Ishikawa (cell line): ENCODE measurements around the gene PRDM2.

ENCODE experiments used
- CEBPB ChIP-seq: IDR thresholded peaks from 2 replicates; pipeline ENCODE4 v1.6.1; 2012
- CREB1 ChIP-seq: IDR thresholded peaks from 2 replicates; pipeline ENCODE4 v1.6.1; 2012; ENCODE audit warnings: low read depth
- EGR1 ChIP-seq: IDR thresholded peaks from 2 replicates; pipeline ENCODE4 v1.6.1; 2012
- EP300 ChIP-seq: IDR thresholded peaks from 2 replicates; pipeline ENCODE4 v1.6.1; 2012; ENCODE audit warnings: borderline replicate concordance
- FOXM1 ChIP-seq: IDR thresholded peaks from 2 replicates; pipeline ENCODE4 v1.6.1; 2012; ENCODE audit warnings: low read depth, borderline replicate concordance
- MAX ChIP-seq: IDR thresholded peaks from 2 replicates; pipeline ENCODE4 v1.6.1; 2012
- NFIC ChIP-seq: IDR thresholded peaks from 2 replicates; pipeline ENCODE4 v1.6.1; 2012
- RAD21 ChIP-seq: IDR thresholded peaks from 2 replicates; pipeline ENCODE4 v1.6.1; 2012; ENCODE audit warnings: low read depth
- TAF1 ChIP-seq: IDR thresholded peaks from 2 replicates; pipeline ENCODE4 v1.6.1; 2012; ENCODE audit warnings: low read depth, mild to moderate bottlenecking
- TCF12 ChIP-seq: IDR thresholded peaks from 2 replicates; pipeline ENCODE4 v1.6.1; 2012; ENCODE audit warnings: low read depth
- TEAD4 ChIP-seq: IDR thresholded peaks from 2 replicates; pipeline ENCODE4 v1.6.1; 2012
- USF1 ChIP-seq: IDR thresholded peaks from 2 replicates; pipeline ENCODE4 v1.6.1; 2012
- YY1 ChIP-seq: IDR thresholded peaks from 2 replicates; pipeline ENCODE4 v1.6.1; 2012; ENCODE audit warnings: low read depth
- ZBTB7A ChIP-seq: IDR thresholded peaks from 2 replicates; pipeline ENCODE4 v1.6.1; 2012; ENCODE audit warnings: low read depth
- TF ChIP-seq, protein P1 (sequence below): IDR thresholded peaks from 2 replicates; pipeline ENCODE4 v1.6.1; 2012; ENCODE audit warnings: low read depth, mild to moderate bottlenecking

PRDM2 gene

GRCh38 chr1:13699936-13700520, at the start of gene PRDM2:
PRDM2 (plus strand) TSS chr1:13700188; CDS start chr1:13715606, 15,418 bp downstream.
- peak; percentile 88 for TF ChIP-seq YY1
- no peak for TF ChIP-seq FOXM1
- TF ChIP-seq ZBTB7A, result peak; percentile 98
- no peak for TF ChIP-seq USF1
- no peak for TF ChIP-seq RAD21
- no peak for TF ChIP-seq EGR1
- peak; percentile 48; the same call in 1 of the 2 replicates for TF ChIP-seq TAF1
- 0 out of 2 replicates have a peak, but pooled peaks have one; percentile 10 for TF ChIP-seq NFIC
- no peak for TF ChIP-seq TEAD4
- no peak for TF ChIP-seq EP300
- peak; percentile 61 for TF ChIP-seq MAX
- no peak for TF ChIP-seq TCF12
- TF ChIP-seq CEBPB, result no peak
- TF ChIP-seq, protein P1, sequence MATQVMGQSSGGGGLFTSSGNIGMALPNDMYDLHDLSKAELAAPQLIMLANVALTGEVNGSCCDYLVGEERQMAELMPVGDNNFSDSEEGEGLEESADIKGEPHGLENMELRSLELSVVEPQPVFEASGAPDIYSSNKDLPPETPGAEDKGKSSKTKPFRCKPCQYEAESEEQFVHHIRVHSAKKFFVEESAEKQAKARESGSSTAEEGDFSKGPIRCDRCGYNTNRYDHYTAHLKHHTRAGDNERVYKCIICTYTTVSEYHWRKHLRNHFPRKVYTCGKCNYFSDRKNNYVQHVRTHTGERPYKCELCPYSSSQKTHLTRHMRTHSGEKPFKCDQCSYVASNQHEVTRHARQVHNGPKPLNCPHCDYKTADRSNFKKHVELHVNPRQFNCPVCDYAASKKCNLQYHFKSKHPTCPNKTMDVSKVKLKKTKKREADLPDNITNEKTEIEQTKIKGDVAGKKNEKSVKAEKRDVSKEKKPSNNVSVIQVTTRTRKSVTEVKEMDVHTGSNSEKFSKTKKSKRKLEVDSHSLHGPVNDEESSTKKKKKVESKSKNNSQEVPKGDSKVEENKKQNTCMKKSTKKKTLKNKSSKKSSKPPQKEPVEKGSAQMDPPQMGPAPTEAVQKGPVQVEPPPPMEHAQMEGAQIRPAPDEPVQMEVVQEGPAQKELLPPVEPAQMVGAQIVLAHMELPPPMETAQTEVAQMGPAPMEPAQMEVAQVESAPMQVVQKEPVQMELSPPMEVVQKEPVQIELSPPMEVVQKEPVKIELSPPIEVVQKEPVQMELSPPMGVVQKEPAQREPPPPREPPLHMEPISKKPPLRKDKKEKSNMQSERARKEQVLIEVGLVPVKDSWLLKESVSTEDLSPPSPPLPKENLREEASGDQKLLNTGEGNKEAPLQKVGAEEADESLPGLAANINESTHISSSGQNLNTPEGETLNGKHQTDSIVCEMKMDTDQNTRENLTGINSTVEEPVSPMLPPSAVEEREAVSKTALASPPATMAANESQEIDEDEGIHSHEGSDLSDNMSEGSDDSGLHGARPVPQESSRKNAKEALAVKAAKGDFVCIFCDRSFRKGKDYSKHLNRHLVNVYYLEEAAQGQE, result no peak
- no peak for TF ChIP-seq CREB1

- no peak for TF ChIP-seq MAX
- TF ChIP-seq TAF1, result no peak
- TF ChIP-seq NFIC, result no peak
- no peak for TF ChIP-seq RAD21
- TF ChIP-seq USF1, result no peak
- no peak for TF ChIP-seq EP300
- no peak for TF ChIP-seq ZBTB7A
- no peak for TF ChIP-seq CREB1
- TF ChIP-seq YY1, result no peak
- TF ChIP-seq FOXM1, result no peak
- no peak for TF ChIP-seq CEBPB
- TF ChIP-seq, protein P1, result no peak
- no peak for TF ChIP-seq TCF12
Measured at GRCh38 chr1:13651279-13651678, 48.7 kb upstream of the PRDM2 start.

- TF ChIP-seq ZBTB7A, result no peak
- TF ChIP-seq EGR1, result no peak
- TF ChIP-seq TAF1, result no peak
- no peak for TF ChIP-seq YY1
- TF ChIP-seq TCF12, result no peak
- TF ChIP-seq MAX, result no peak
- no peak for TF ChIP-seq EP300
- no peak for TF ChIP-seq USF1
- TF ChIP-seq CEBPB, result no peak
- TF ChIP-seq CREB1, result no peak
- no peak for TF ChIP-seq RAD21
- no peak for TF ChIP-seq FOXM1
- TF ChIP-seq NFIC, result no peak
- TF ChIP-seq, protein P1, result no peak
- no peak for TF ChIP-seq TEAD4
Measured at GRCh38 chr1:13652238-13652637, 47.8 kb upstream of the PRDM2 start.

GRCh38 chr1:13661539-13661938, 38.4 kb upstream of the PRDM2 start:
- TF ChIP-seq RAD21 (no peak), USF1 (no peak), EP300 (no peak), EGR1 (no peak), TEAD4 (no peak), YY1 (no peak), TAF1 (no peak), FOXM1 (no peak), CREB1 (no peak), ZBTB7A (no peak), MAX (no peak), NFIC (no peak), TCF12 (no peak), CEBPB (no peak)
- TF ChIP-seq, protein P1, result no peak
